ENCODE results near the gene C1orf174. TPM values are rescaled to one million over a fixed set of nuclear protein-coding genes. Genes with fewer than 3 reads are reported as not detected.

C1orf174 gene
- total RNA-seq, 2 experiments from 2014 or later, result 16.8 to 18.5 TPM

GRCh38 chr1:3879787-3880428 is 20.2 kb downstream of the C1orf174 start:
- TF ChIP-seq CTCF (IDR thresholded peaks at IDR 0.05), result no peak
- Mint-ChIP-seq H3K27me3 (no peaks in the 10 kb centered on the region), H3K4me3 (no peak overlapping the region), H3K27ac (no peak overlapping the region), H3K4me1 (ENCODE audit: low read depth) (peaks cover 5% of the 10 kb centered on the region), H3K36me3 (ENCODE audit: low read depth) (peaks cover 87% of the 10 kb centered on the region), H3K9me3 (no peaks in the 10 kb centered on the region)
- no peak for DNase-seq
- intact Hi-C loops (cut with DNase I, micrococcal nuclease), result no loop called here
- Histone ChIP-seq H3K36me3 (ENCODE audit: insufficient read depth, low read length) (peaks cover 60% of the 10 kb centered on the region), H3K27ac (ENCODE audit: low read depth in 1 of 2, low read length in 2 of 2) (no peak overlapping the region), H3K4me3 (ENCODE audit: low read length) (no peak overlapping the region), H3K9me3 (ENCODE audit: control insufficient read depth in 1 of 2, insufficient read depth in 1 of 2, low read length in 2 of 2) (peaks cover 5 to 7% of the 10 kb centered on the region in 2 experiments), H3K4me1 (ENCODE audit: insufficient read depth, low read length) (peaks cover 6% of the 10 kb centered on the region), H3K27me3 (ENCODE audit: control insufficient read depth in 1 of 2, insufficient read depth in 2 of 2, low read length in 2 of 2) (no peaks in the 10 kb centered on the region)
- no peak for ATAC-seq (ENCODE audit: poor library complexity)
- ChIA-PET CTCF (no interaction called here), POLR2A (interaction anchor here (1.0 kb wide), 1 partner anchor 20 kb away, joined by 3 read pairs; the partner anchor contains the start of gene C1orf174)

GRCh38 chr1:3879099-3879498 is 21.0 kb downstream of the C1orf174 start:
- Mint-ChIP-seq H3K27ac (no peak overlapping the region), H3K9me3 (no peaks in the 10 kb centered on the region), H3K36me3 (ENCODE audit: low read depth) (peaks cover 82% of the 10 kb centered on the region), H3K4me3 (no peak overlapping the region), H3K27me3 (no peaks in the 10 kb centered on the region), H3K4me1 (ENCODE audit: low read depth) (peaks cover 5% of the 10 kb centered on the region)
- no peak overlapping the region for H3K27ac ChIP-seq (ENCODE audit: low read depth in 1 of 2, low read length in 2 of 2)
- ChIA-PET CTCF (no interaction called here), POLR2A (interaction anchor here (0.9 kb wide), 1 partner anchor 21 kb away, joined by 3 read pairs; the partner anchor contains the start of gene C1orf174)
- TF ChIP-seq CTCF (IDR thresholded peaks at IDR 0.05), result no peak
- no peak overlapping the region for H3K4me3 ChIP-seq (ENCODE audit: low read length)
- H3K27me3 ChIP-seq (ENCODE audit: control insufficient read depth in 1 of 2, insufficient read depth in 2 of 2, low read length in 2 of 2), result no peaks in the 10 kb centered on the region
- peaks cover 6% of the 10 kb centered on the region for H3K4me1 ChIP-seq (ENCODE audit: insufficient read depth, low read length)
- peaks cover 58% of the 10 kb centered on the region for H3K36me3 ChIP-seq (ENCODE audit: insufficient read depth, low read length)
- peaks cover 5 to 7% of the 10 kb centered on the region in 2 experiments for H3K9me3 ChIP-seq (ENCODE audit: control insufficient read depth in 1 of 2, insufficient read depth in 1 of 2, low read length in 2 of 2)
- no peak for ATAC-seq (ENCODE audit: poor library complexity)
- no peak for DNase-seq
- intact Hi-C loops (cut with DNase I, micrococcal nuclease), result no loop called here

- H3K27ac ChIP-seq (ENCODE audit: low read depth in 1 of 2, low read length in 2 of 2), result no peak overlapping the region
- no peak overlapping the region for H3K4me3 ChIP-seq (ENCODE audit: low read length)
- no peak for TF ChIP-seq CTCF (IDR thresholded peaks at IDR 0.05)
- peaks cover 70% of the 10 kb centered on the region for H3K36me3 ChIP-seq (ENCODE audit: insufficient read depth, low read length)
- ATAC-seq (ENCODE audit: poor library complexity) (no peak), DNase-seq (no peak)
- no peaks in the 10 kb centered on the region for H3K27me3 ChIP-seq (ENCODE audit: control insufficient read depth in 1 of 2, insufficient read depth in 2 of 2, low read length in 2 of 2)
- no peaks in the 10 kb centered on the region for H3K27me3 Mint-ChIP-seq
- intact Hi-C loops (cut with DNase I, micrococcal nuclease), result no loop called here
- peaks cover 5 to 7% of the 10 kb centered on the region in 2 experiments for H3K9me3 ChIP-seq (ENCODE audit: control insufficient read depth in 1 of 2, insufficient read depth in 1 of 2, low read length in 2 of 2)
- no peak overlapping the region for H3K4me3 Mint-ChIP-seq
- peaks cover 83% of the 10 kb centered on the region for H3K36me3 Mint-ChIP-seq (ENCODE audit: low read depth)
- H3K9me3 Mint-ChIP-seq, result no peaks in the 10 kb centered on the region
- peaks cover 6% of the 10 kb centered on the region for H3K4me1 ChIP-seq (ENCODE audit: insufficient read depth, low read length)
- POLR2A ChIA-PET, result no interaction called here
- CTCF ChIA-PET, result no interaction called here
- H3K4me1 Mint-ChIP-seq (ENCODE audit: low read depth), result no peaks in the 10 kb centered on the region
- no peak overlapping the region for H3K27ac Mint-ChIP-seq
These were observed 23.4 kb downstream of the C1orf174 start for GRCh38 chr1:3876716-3877115.
